GM12872 (cell line): Measurements from ENCODE around the gene COMMD9.

Source experiments
- CTCF ChIP-seq: IDR thresholded peaks from 3 replicates; pipeline ENCODE4 v1.5.1; 2011; ENCODE audit warnings: low read depth, mild to moderate bottlenecking, low read length, moderate library complexity; ENCODE audit not compliant: insufficient read depth

The COMMD9 gene

GRCh38 chr11:36264011-36264972 lies 24.9 kb downstream of the COMMD9 start:
- no peak for TF ChIP-seq CTCF

- no peak for TF ChIP-seq CTCF
Measured at GRCh38 chr11:36261094-36261493, 28.1 kb downstream of the COMMD9 start.

- peak; percentile 49; the same call in 1 of the 3 replicates for TF ChIP-seq CTCF
Measured at GRCh38 chr11:36258730-36259360, 30.4 kb downstream of the COMMD9 start.

- TF ChIP-seq CTCF: no peak
Measured at GRCh38 chr11:36257351-36257750, 31.9 kb downstream of the COMMD9 start.

GRCh38 chr11:36254713-36255112 lies 34.5 kb downstream of the COMMD9 start:
- TF ChIP-seq CTCF: no peak

GRCh38 chr11:36253238-36253637 lies 36.0 kb downstream of the COMMD9 start:
- TF ChIP-seq CTCF: no peak

- TF ChIP-seq CTCF: no peak
Measured at GRCh38 chr11:36251823-36252222, 37.4 kb downstream of the COMMD9 start.
